ENCODE results near the gene BOLA3. TPM values are rescaled to one million over a fixed set of nuclear protein-coding genes. Genes with fewer than 3 reads are reported as not detected.
A peak's percentile ranks its signal among the peaks of the same experiment; 100 is the strongest.

BOLA3 gene
- total RNA-seq, 4 donors from 2014 or later: 27.6 to 54.3 (median 39.6) TPM

GRCh38 chr2:74186038-74186437 is 38.3 kb upstream of the BOLA3 start:
- TF ChIP-seq, protein P1, sequence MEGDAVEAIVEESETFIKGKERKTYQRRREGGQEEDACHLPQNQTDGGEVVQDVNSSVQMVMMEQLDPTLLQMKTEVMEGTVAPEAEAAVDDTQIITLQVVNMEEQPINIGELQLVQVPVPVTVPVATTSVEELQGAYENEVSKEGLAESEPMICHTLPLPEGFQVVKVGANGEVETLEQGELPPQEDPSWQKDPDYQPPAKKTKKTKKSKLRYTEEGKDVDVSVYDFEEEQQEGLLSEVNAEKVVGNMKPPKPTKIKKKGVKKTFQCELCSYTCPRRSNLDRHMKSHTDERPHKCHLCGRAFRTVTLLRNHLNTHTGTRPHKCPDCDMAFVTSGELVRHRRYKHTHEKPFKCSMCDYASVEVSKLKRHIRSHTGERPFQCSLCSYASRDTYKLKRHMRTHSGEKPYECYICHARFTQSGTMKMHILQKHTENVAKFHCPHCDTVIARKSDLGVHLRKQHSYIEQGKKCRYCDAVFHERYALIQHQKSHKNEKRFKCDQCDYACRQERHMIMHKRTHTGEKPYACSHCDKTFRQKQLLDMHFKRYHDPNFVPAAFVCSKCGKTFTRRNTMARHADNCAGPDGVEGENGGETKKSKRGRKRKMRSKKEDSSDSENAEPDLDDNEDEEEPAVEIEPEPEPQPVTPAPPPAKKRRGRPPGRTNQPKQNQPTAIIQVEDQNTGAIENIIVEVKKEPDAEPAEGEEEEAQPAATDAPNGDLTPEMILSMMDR (IDR thresholded peaks at IDR 0.05): no peak
- DNase-seq (ENCODE audit: low spot score): no peak
- no peak for ATAC-seq (ENCODE audit: low FRiP score)

DNA sequence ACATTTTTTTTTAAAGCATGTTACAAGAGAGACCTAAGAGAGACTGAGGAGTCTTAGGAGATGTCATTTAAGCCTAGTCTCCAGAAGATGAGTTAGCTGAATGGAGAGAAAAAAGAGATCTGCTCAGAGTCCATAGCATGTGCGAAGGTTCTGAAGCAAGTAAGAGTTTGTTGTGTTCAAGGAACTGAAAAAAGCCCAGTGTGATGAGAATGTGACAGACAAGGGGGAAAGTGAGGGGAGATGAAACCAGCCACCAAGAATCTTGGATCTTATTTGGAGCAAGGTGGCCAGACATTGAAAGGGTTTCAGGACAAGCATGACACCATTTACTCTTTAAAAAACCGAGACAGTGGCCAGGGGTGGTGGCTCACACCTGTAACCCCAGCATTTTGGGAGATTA is 36.2 kb upstream of the BOLA3 start:
- ATAC-seq (ENCODE audit: low FRiP score): no peak
- TF ChIP-seq, protein P1 (IDR thresholded peaks at IDR 0.05): no peak
- no peak for DNase-seq (ENCODE audit: low spot score)

GRCh38 chr2:74181739-74182138 is 34.0 kb upstream of the BOLA3 start:
- TF ChIP-seq, protein P1 (IDR thresholded peaks at IDR 0.05): no peak
- no peak for DNase-seq (ENCODE audit: low spot score)
- no peak for ATAC-seq (ENCODE audit: low FRiP score)

GRCh38 chr2:74179063-74179865 is 31.6 kb upstream of the BOLA3 start:
- DNase-seq (ENCODE audit: low spot score): no peak
- TF ChIP-seq, protein P1 (IDR thresholded peaks at IDR 0.05): no peak
- ATAC-seq (ENCODE audit: low FRiP score): no peak

DNA sequence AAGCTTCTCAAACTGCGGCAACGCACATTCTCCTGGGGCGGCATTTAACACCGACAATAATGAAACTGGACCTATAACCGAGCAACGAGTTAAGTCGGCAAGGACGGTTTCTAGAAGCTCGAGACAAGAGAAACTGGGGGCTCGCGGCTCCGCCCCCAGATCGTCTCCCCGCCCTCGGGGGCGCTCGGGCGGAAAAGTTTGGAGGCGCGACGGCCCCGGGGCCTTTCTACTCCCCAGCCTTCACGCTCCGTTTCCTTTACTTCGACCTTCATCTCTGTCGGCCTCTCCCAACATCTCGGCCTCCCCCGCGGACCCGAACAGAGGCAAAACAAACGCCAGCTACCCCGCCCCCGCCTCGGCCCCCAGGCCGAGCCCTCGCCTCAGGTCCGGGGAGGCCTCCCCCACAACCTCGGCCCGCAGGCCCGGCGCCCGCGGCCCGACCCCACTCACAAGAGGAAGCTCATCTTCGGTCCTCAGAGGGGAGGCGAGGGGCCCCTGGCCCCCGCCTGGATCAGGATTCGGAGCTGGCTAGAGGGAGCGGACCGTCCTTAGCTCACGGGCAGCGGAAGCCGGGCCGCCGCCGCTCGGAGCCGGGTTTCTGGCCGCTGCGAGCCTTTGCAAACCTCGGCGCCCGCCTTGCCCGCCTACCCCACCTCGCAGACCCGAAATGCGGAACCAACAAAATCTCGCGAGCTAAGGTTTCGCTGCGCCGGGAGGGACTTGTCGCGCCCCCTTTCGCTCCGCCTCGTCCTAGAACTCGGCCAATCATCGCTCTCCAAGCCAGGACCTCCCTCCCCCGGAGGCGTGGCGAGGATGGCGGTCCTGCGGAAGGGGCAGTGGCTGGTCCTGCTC is 30.7 kb upstream of the BOLA3 start, which contains the start of gene MOB1A:
Gene MOB1A, minus strand, starts transcription at position 669 of the 852 bp plus-strand sequence. Its CDS starts 205 bp downstream, at position 464.
- ATAC-seq (ENCODE audit: low FRiP score) (peak; percentile 99), DNase-seq (ENCODE audit: low spot score) (peak; percentile 84)
- TF ChIP-seq, protein P1 (IDR thresholded peaks at IDR 0.05): no peak

DNA sequence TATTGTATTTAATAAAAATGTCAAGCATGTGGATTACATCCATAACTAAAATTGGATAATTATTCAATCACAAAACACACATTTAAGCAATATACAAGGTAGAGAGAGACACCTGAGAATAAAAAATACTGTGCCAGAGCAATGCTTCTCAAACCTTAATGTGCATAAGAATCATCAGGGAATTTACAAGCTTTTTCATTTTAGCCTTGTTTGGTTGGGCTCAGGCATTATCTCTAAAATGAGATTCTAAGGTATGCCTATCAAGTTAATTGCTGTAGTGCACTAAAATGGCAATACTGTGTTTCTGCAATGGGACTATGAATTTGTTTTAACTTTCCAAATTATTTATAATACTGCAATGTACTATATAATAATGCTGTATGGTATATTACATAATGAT is 30.0 kb upstream of the BOLA3 start:
- TF ChIP-seq, protein P1 (IDR thresholded peaks at IDR 0.05): no peak
- no peak for ATAC-seq (ENCODE audit: low FRiP score)
- DNase-seq (ENCODE audit: low spot score): no peak

All from omental fat pad (tissue), 4 donors.